ENCODE measurements around the gene KIF26A.

Gene KIF26A

GRCh38 chr14:104112609-104113571, 25.5 kb upstream of the KIF26A start:
- no peak for DNase-seq (ENCODE audit: low read depth)

DNA sequence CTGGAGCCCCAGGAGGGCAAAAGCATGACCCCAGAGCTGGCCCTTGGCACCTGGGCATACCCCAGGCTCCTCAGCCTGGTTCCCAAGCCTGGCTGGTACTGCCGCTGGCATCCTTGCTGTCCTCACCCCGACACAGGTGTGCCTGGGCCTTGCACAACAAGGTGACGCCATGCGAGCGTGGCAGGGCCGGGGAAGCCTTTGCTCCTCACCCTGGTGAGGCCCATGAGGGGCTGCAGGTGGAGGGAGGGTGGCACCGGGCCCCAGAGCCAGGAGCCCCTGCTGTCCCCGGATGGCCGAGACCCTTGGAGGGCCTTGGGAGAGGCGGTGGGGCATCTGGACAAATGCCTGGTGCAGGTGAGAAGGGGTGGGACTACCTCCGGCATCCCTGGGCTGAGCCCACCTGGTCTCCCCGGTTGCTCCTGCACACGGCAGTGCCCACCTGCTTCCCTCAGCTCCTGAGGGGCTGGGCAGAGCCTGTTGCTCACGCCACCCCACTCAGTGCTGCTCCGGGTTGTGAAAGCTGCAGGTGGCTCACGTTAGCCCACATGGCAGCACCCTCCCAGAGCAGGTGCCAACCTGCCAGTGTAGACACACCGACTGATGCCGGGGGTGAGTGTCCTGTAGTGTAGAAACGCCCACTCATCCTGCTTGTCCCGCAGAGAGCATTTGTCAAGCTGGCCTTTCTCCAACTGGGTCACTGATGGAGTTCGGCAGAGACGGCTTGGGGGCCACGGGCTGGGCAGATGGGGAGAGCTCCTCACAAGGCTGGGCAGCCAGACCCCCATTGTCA, 24.6 kb upstream of the KIF26A start:
- DNase-seq (ENCODE audit: low read depth): no peak

GRCh38 chr14:104114421-104115130, 23.8 kb upstream of the KIF26A start:
- no peak for DNase-seq (ENCODE audit: low read depth)

DNA sequence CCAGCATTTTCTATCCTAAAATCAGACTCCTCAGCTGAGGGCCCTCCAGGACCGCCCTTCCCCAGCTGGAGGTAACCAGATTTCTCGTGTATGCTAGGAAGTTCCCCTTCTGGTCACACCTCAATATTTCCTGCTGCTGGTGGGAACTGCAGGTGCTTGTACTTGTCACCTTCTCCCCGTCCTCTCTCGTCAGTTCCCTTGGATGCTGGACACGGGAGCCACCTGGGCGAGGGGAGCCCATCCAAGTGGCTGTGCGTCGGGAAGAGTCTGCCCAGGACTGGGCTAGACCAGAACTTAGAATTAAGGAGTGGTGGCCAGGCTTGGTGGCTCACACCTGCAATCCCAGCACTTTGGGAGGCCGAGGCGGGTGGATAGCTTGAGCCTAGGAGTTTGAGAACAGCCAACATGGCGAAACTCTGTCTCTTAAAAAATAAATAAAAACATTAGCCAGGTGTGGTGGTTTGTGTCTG, 23.2 kb upstream of the KIF26A start:
- no peak for DNase-seq (ENCODE audit: low read depth)

DNA sequence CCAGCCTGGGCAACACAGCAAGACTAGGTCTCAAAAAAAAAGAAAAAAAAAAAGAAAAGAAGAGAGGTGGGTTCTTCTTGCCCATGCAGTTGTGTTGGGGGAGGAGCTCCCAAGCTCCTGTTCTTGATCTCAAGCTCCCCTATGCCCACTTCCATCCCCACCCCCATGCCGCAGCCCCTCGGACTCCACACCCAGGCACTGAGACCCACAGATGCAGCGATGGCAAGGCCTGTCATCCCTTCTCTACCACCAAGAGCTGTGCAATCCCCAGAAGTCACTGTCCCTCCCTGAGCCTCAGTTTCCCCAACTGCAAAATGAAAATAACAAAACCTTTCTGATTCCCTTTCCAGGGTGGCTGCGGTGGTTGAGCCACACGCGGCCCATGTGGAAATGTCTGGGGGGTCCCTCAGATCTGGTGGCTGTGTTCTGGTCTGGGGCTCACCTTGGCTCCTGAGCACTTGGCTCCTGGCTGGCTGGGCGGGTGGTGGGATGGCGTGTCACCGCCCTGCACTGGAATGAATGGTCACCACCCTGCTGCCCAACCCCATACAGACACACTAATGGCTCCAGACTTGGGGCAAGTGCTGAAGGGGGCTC, 22.6 kb upstream of the KIF26A start:
- DNase-seq (ENCODE audit: low read depth): no peak

DNA sequence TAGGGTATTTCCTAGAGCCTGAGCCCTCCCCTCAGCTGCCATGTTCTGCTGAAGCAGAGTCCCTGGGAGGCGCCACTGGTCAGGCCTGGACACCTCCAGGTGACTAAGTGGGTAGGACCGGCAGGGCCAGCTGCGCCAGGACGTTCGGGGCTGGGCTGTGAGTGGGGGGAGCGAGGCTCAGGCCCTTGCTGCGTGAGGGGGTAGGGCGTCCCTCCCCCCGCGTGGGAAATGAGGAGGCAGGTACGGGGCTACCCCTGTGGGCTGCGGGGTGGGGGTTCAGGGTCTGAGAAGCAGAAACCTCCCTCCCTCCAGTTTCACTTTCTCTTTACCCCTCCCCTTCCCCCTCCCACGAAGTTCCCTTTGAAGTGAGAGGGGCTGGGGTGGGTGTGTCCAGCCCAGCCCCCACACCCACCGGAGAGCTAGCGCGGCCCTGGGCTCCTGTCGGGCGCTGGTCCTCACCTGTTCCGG, 22.1 kb upstream of the KIF26A start:
- no peak for DNase-seq (ENCODE audit: low read depth)

DNA sequence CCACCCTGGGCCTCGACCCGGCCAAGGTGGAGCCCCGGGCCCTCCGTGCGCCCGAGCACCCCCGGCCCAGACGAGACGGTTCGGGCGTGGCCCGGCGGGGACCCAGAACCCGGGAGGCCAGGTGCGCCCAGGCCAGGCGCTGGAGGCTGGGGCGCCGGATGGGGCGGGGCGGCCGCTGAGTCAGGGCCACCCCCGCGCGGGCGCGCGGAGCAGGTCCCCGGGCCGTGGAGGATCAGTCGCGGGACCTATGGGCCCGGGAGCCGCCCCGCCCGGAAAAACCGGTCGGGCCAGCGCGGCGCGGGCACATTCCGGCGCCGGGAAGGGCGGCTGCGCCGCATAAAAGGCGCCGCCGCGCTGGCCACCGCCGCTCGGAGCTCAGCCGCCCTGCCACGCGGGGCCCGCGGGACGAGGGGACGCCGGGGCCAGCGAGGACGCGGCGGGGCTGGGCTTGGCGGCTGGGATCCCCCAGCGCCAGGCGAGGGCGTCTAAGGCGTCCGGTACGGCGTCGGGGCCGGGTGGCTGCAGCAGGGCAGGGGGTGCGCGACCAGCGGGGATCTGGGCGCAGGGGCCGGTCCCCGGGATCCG, 21.5 kb upstream of the KIF26A start:
- no peak for DNase-seq (ENCODE audit: low read depth)

GRCh38 chr14:104117341-104118005, 20.9 kb upstream of the KIF26A start:
- no peak for DNase-seq (ENCODE audit: low read depth)

DNA sequence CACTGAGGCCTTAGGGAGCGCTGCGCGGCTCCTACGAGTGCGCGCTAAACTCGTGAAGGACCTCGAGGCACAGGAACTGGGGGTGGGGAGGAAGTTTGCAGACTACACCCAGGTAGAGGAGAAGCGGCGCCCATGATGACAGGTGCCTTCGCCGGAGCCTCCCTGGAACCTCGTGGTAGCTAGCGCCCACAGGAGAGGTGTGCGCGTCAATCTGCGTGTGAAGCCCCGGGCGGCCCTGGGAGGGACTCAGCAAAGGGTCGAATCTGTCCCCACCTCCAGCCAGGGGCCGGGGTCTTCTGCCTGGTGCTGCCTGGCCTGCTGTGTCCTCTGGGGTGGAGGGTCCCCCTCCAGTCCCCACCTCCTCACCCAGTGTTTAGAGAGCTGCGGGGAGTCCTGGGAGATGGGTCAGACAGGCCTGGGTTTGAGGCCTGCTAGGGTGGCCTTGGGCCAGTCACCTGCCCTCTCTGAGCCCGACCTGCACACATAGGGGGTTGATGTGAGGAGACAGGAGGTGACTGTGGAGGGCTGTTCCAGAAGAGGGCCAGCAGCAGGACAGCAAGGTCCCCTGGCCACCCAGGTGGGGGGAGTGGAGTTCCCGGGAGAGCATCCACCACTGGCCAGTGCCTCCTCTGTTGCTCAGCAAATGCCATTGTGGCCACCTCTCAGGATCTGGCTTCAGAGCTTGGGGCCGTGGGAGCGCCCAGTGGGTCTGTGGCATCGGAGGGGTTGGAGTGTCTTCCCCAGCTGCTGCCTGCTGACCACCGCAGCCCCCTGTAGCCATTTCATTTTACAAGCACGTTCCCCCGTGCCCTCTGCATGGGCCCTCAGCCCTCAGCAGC, 20.2 kb upstream of the KIF26A start:
- DNase-seq (ENCODE audit: low read depth): no peak

- no peak for DNase-seq (ENCODE audit: low read depth)
Observed at GRCh38 chr14:104119119-104119487, 19.3 kb upstream of the KIF26A start.

DNA sequence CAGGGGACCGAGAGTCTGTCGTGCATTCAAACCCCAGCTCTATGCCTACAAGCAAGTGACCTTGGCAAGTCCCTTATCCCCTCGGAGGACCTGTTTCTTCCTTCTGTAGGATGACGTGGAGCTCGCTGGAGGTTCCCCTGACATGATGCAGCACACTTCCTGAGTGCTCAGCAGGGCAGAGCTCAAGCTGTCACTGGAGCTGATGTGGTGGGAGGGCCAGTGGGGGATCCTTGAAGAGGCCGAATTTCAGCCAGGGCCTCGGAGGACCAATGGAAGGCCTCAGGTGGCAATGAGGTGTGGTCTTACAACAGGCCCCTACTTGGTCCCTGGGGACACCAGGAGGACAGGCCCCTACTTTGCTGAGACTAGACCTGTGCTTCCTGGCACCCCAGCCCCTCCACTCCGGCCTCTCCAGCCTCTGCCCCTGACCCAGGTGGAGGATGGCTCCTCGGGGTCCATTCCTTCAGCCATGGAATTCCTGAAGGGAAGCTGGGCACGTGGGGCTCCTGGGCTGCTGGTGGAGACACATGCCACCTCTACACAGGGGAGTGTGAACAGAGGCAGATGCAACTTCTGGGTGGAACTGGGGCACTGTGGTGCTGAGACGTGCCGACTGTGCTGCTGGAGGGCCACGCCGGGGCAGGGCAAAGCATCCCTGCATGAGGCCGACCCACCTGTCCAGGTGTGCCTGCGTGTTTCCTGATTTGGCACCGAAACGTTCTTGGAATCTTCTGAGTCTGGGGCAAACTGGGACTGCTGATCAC, 18.7 kb upstream of the KIF26A start:
- no peak for DNase-seq (ENCODE audit: low read depth)

- no peak for DNase-seq (ENCODE audit: low read depth)
Observed at GRCh38 chr14:104120281-104120741, 18.1 kb upstream of the KIF26A start.

GRCh38 chr14:104121142-104121541, 17.2 kb upstream of the KIF26A start:
- DNase-seq (ENCODE audit: low read depth): no peak

DNA sequence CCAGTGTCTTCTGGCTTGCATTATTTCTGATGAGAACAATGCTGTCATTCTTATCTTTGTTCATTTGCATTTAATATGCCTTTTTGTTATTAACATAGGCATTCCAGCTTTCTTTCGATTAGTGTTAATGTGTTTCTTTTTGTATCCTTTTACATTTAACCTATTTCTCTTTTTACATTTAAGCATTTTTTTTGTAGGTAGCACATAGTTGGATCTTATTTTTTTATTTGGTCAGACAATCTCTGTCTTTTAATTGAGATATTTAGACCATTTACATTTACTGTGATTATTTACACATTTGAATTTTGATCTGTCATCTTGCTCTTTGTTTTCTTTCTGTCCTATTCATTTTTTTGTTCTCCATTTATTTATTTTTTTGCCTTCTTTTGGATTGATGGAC, 14.5 kb upstream of the KIF26A start:
- DNase-seq (ENCODE audit: low read depth): no peak

GRCh38 chr14:104125011-104125410, 13.4 kb upstream of the KIF26A start:
- no peak for DNase-seq (ENCODE audit: low read depth)

- DNase-seq (ENCODE audit: low read depth): no peak
Observed at GRCh38 chr14:104126753-104127152, 11.6 kb upstream of the KIF26A start.

- DNase-seq (ENCODE audit: low read depth): no peak
Observed at GRCh38 chr14:104128981-104129380, 9.4 kb upstream of the KIF26A start.

DNA sequence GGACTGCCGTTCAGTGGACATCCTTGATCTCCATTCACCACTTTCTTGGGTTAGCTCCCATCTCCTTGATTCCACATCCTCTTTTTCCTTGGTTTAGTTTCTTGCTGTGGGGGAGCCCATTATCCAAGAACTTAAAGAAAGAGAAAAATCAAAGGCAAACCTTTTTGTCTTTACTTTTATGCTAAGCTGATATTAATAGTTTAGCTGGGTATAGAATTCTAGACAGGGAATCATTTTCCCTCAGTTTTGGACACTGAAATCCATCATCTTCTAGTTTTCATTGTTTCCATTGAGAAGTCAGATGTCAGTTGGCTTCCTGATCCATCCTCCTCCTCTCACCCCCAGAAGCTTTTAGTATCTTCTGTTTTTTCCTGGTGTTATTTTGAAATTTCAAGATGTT, 8.8 kb upstream of the KIF26A start:
- no peak for DNase-seq (ENCODE audit: low read depth)
